ENCODE measurements around the gene CPNE1.

CPNE1 gene

DNA sequence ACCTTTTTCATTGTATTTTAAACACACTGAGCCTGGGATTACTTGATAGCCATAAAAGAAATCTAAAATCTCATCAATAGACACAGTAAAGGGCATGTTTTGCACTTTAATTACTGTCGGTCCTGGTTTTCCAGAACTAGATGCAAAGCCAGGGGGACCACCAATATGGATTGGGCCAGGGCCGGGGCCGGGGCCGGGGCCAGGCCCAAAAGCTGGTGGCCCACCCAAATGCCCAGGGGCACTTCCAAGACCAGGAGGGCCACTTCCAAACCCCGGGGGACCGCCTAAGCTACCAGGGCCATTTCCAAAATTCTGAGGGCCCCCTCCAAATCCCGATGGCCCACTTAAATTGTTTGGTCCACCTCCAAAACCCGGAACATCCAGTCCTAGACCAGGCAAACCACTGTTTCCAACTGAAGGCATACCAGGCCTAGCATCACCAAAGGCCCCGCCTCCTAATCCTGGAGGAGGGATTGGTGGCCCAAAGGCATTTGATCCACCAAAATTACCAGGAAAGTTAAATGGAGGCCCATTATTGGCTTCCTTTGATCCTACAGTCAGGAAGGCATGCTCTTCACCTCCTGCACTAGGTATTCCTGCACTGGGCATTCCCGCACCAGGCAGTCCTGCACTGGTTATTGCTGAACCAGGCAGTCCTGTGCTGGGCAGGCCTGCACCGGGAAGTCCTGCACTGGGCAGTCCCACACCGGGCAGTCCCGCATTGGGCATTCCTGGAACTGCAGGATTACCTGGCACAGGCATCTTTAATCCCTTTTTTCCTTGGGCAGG is 11.9 kb downstream of the CPNE1 start:
- no peak for DNase-seq

DNA sequence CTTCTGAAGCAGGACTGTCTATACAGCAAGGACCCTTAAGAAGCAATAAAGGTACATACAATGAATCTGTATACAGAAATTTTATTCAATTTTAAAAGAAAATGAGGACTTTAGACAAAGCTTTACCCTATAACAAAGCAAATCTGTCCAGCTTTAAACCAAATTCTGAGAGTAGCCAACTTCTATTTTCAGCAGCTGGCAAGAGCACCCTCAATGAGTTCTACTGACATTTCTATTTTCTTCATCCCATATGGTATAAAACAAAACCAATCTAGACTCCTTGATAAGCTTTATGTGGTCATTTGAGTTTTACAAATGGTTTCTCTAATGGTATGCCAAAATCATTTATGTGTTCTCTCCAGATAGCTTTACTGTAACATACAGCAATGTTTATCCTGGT is 12.7 kb downstream of the CPNE1 start:
- no peak for DNase-seq

DNA sequence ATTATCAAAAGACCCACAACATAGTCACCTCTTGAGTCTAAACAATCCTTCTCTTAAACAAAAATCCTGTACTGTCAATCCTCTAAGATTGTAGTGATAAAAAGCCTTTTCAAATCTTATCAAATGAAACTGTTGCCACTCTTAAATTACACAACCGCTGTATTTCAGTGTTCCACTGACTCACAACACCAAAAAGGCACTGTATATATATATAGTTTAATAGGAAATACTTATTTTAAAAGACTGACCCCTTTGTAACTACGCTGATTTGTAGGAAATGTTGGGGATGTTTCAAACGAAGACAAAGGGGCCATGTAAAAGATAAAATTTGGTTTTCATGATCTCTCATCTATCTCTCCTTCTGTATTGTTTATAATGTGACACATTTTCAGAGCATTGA is 14.1 kb downstream of the CPNE1 start:
- DNase-seq = no peak

DNA sequence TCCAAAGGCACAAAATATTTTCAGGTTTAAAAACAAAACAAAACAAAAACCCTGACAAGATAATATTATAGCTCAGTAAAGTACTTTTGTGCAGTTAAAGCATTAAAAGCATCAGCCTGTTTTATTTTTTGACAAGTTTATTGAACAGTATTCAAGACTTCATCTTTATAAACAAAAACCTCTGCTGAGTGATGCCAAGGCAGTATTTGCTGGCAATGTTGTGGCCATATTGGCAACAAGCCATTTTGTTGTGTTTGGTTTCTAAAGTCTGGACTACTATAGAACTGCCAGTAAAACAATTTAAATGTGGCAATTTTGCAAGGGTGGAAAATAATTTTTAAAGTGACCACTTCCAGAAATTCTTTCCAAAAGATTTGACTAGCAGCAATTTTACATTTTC is 15.9 kb downstream of the CPNE1 start:
- no peak for DNase-seq

DNA sequence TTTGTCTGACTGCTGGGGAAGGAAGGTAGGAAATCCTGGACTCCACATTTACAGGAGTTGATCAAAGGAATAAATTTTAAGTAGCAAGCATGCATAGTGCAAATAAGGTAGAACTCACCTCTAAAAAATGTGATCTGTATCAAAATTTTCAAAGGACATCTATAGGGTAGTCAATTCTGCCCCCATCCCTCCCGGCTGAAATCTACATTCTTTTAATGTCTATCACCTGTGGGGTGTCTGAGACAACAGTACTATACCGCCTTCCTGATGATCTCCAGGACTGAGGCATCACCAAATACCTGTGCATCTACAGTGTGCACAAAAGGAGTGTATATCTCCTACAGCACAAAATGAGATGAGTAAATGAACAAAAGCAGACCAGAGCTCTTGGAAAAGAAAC is 19.9 kb downstream of the CPNE1 start:
- DNase-seq = no peak

DNA sequence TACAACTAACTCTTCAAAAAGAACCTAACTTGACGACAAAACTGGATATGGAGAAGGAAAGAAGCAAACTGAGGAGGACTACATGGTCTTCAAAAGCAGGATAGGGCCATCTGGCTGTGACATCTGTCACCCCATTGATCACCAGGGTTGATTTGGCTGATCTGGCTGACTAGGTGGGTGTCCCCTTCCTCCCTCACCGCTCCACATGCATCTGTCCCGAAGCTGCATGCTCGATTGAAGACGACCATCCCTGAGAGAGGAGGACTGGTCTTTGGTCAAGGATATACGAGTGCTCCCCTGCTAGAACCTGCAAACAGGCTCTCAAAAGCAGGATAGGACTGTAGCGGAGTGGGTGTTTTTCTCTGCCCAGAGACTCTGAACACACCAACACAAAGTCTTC is 21.7 kb downstream of the CPNE1 start:
- DNase-seq = no peak

DNA sequence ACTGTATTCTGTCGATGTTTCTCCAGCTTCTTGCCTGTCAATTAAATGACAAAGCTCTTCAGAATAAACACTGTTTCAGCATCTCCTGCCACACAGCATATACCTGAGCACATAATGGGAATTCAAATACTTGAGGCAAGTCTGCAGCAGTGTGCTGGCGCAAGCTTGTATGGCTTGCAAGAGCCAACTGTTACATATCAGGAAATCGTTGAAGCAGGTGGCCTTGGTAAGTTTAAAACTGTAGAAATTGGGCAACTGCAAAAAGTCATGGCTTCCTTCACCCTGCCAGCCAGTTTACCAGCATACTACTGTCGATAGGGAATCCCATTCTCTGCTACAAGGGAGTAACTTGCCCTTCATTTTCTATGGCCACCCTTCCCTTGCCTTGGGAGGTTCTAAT is 23.0 kb downstream of the CPNE1 start:
- DNase-seq = no peak

DNA sequence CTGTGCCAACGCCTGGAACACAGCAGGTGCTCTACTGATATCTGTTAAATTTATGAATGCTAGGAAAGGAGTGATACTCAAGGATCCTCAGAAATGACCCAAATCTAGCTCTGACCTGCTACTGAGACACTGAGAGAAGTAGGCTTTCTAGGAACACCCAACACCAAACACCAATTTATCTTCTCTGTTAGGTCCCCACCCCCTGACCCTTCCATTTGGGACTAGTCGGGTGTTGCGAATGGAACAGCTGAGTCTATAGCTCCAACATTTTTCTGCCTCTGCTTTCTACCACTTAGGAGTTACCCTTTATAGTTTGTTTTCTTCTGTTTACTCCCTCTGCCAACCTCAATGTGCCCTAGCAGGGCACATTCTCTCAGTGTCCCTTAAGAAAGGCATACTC is 24.0 kb downstream of the CPNE1 start:
- no peak for DNase-seq

DNA sequence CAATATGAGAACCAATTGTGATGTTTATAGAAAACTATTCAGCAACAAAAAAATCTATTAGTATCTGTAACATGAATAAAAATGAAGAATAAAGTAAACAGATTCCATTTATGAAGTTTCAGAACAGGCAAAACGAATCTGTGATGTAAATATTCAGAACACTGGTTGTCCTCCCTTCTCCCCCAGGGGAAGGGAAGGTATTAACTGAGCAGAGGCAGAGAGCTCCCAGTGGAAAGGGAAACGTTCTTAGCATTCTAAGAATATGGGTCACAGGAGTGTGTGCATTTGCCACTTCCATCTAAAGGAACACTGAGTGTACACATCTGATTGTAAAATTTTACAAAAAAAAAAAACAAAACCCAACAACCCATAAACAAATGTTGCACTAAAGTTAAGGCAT is 25.9 kb downstream of the CPNE1 start:
- DNase-seq = no peak

DNA sequence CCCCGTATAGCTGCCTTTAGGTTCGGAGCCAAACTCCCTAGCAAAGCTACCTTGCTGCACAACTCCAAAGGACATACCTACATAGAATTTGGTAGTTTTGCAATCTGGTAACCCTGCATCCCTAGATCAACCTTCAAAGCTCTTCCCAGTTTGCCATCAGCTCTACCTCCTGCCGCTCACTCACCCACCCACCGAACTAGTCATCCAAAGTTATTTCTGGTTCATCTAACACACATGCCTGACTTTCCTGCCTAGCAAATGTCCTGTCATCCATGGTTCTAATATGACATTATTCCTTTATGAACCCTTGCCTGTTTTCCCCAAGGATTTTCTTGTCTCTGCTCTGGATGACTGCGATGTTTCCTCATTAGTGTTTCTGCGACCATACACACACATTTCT is 27.4 kb downstream of the CPNE1 start:
- no peak for DNase-seq

DNA sequence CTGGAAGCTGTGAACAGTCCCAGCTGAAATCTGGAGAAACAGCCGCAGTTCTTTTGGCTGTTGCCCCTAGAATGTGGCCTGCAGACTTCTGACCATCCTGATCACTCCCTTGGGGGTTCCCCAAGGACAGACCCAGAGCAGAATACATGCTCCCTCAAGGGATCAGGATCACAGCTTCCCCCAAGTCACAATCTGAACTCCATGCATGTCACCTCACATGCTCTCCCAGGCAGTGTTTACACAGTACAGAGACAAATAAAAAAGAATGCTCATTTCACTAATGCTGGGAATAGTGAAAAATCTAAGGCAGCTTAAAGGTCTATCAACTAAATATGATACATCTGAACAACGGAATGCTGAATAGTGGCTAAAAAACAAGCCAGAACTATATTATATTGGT is 28.6 kb downstream of the CPNE1 start:
- DNase-seq = no peak

DNA sequence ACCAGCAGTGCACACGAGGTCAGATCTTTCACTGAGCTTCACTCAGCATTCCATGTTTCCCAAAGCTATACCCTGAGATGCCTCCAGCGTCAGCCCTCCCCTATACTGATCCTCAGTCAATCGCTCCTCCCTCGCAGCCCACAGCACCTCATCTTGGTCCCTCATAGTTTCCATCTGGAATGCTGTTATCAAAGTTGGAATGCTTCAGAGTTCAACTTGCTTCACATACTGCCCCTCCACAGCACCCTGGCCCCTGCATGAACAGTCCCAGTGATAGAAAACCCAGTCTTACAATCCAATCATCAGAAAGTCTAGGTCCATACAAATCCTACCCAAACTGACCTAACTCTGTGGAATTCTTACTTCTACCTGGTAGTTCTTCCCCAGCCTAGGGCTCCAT is 29.0 kb downstream of the CPNE1 start:
- no peak for DNase-seq

DNA sequence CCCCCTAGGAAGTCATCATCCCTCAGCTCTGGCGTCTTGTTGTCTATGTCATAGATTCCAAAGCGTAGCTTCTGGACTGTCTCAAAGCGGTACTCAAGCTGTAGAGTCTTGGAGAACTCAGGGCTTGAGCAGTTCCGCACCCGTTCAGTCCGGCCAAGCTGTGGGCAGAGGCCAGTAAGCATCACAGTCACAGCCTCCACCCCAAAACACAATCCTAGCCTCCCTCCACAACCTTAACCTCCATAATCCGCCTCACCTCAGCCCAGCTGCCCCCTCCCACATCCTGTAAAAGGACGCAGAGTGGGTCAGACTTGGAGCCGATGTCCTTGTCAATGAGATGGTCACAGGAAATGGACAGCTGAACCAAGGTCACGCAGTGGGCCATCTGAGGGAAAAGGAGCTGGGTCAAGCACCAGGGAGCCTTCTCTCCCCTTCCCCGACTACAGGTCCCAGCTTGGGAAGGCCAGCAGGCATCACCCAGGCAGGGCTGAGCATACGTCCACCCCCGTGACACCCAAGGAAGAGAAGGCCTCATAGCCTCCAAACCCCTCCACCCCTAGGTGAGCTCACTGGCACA is 32.1 kb downstream of the CPNE1 start:
- DNase-seq = no peak

DNA sequence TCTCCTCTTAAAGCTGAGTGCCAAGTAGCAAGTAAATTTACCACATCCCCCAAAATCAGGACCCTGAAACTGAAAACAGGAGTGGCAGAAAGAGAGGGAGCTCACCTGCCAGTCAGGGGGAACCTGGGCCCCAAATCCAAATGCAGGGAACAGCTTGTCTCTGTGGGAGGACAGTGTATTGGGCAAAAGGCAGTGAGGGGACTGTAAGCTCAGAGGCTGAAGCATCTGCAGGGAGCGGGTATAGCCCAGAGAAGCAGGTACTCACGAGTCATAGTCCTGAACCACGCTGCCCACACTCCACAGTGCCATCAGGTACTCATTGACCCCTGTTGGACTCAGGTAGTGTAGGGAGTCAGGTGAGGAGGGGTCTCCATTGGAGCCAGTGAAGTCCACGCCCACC is 34.1 kb downstream of the CPNE1 start:
- no peak for DNase-seq

DNA sequence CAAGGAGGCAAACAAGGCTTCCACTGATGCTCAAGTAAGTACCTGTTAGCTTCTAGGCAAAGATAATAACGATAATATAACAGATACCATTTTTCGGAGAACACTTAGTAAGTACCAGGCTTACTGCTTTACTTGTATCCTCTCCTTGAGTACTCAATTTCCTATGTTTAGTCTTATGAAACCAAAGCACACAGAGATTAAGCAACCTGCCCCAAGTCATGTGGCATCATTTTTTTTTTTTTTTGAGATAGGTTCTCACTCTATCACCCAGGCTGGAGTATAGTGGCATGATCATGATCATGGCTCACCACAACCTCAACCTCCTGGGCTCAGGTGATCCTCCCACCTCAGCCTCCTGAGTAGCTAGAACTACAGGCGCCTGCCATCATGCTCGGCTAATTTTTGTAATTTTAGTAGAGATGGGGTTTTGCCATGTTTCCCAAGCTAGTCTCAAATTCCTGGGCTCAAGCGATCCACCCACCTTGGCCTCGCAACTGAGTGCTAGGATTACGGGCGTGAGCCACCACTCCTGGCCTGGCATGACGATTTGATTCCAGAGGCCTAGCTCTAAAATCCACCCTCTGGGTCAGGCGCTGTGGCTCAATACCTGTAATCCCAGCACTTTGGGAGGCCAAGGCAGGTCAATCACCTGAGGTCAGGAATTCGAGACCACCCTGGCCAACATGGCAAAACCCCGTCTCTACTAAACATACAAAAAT is 35.1 kb downstream of the CPNE1 start:
- no peak for DNase-seq

DNA sequence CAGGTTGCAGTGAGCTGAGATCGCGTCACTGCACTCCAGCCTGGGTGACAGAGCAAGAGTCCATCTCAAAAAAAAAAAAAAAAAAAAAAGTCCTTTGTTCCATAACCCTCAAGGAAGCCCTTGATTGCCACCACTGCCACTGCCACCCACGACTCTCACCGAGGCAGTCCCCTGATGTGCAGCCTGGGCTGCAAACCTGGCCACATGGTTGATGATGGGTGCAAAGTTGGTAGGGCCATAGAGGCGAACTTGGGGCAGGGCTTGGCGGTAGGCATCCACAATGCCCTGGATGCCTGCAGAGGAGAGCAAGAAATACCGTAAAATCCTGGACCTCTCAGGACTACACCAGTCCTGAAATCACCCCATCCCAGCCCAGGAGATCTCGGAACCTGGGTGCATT is 37.6 kb downstream of the CPNE1 start:
- DNase-seq = no peak

DNA sequence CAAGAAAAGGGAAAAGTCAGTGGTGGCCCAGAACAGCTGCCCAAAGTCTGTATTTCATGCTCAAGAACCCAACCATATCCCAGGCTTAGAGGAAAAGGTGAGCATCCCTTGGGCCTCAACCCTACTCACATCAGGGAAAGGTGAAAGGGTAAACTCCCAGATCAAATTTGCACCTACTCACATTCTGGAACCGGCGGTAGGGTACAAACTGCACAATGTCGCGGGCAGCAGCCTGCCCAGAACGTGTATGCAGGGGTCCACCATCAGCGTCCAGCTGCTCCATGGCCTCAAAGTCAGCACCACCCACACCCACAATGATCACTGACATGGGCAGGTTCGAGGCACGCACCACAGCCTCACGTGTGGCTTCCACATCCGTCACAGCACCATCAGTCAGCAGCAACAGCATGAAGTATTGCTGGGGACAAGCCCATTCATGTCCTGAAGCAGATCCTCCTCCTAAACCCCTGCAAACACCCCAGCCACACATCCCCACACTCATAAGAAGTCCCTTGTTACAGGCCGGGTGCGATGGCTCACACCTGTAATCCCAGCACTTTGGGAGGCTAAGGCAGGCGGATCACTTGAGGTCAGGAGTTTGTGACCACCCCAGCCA is 38.2 kb downstream of the CPNE1 start:
- no peak for DNase-seq

DNA sequence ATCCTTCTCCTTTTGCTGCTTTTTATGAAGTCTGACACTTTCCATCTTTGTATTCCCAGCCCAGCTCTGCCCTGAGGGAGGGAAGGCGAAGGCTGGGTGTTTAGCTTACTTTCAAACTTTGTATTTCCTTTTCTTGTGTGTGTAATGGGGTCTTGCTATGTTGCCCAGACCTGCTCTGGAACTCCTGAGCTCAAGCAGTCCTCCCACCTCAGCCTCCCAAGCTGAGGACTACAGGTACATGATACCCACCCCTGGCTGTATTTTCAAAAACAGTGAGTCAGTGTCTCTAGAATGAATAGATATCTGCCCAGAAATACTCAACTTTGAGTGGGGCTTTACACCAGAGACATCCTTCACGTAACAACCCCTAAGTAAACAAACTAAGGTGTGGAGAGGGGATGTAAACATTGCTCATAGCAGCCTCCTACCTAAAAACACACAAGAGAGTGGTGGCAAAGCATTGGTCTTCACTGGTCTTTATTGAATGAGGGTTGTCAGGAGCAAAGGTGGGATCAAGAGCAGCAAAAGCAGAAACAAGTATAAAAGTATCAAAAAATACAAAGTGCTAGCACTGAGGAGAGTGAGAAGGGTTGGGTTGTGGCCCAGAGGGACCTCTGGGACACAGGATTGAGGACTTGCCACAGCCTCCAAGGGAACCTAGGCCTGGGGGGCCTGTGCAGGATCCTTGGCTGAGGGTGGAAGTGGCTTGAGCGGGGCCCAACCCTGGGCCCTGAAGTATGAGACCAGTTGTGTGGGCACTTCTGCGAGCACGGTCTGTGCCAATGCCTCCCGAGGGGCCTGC is 38.9 kb downstream of the CPNE1 start:
- DNase-seq = no peak

DNA sequence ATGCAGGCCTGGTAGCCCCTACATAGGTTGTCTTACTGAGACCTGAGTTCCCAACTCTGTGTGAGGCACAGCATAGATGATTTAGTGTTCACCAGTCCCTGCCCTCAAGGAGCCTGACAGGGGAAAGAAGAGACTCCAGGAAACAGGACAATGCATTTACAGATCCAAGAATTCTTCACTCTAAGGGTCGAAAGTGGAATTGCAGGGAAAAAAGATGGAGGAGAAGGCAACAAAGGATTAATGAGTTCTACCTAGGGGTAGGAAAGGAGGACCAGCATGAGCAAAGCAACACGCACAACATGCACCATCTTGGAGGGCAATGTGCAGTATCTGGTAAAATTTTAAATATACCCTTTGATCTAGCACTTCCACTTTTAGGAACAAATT is 43.1 kb downstream of the CPNE1 start:
- no peak for DNase-seq

DNA sequence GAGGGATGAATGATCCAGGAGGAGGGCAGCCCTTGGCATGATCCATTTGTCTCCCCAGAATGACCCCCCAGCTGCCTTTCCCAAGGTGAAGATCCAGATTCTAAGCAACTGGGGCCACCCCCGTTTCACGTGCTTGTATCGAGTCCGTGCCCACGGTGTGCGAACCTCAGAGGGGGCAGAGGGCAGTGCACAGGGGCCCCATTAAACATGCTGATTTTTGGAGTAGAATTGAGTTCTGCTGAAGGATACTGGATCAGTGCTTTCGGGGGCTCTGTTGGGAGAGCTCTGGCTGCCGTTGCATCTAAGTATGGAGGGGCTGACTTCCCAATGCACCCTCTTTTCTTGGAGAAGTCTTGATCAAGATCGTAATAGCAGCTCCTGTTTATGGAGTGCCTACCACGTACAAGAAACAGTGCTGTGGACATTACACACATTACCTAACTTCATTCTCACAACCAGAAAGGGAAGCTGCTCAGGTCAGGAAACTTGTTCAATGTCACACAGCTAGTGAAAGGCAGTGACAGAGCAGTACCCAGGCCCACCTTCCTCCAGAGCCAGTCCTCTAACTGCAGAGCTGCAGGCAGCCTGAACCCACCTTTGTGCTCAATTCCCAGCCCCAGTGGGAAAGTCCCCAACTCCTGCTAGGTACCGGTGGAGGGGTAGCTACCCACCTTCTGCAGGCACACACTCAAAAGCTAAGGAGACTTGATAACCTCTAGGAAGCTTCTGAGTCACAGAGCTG is 43.7 kb downstream of the CPNE1 start:
- no peak for DNase-seq

DNA sequence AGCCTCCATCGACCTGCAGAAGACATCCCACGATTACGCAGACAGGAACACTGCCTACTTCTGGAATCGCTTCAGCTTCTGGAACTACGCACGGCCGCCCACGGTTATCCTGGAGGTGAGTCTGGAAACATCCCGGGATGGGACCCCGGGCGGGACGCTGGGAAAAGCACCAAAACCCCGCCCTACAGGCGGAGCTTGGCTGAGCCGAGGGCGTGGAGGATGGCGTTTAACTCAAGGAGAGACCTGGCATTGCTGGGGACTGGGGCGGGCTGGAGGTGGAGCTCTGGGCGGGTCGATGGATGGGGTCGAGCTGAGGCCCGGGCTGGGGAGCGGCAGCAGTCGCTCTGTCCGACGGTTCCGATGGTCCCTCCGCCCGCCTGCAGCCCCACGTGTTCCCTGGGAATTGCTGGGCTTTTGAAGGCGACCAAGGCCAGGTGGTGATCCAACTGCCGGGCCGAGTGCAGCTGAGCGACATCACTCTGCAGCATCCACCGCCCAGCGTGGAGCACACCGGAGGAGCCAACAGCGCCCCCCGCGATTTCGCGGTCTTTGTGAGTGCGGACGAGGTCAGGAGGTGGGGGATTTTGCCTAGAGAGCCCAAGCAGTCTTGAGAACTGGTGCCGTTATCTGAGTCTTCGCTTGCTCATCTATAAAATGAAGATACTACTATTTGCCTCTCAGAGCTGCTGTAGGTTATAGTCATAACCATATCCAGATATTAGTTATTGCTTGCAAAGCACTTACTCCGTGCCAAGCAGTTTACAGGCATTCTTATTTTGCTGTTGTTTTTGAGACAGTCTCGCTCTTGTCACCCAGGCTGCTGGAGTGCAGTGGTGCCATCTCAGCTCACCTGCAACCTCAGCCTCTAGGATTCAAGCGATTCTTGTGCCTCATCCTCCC is 45.3 kb downstream of the CPNE1 start:
- DNase-seq = peak; percentile 87

Data from activated naive CD4-positive, alpha-beta T cell treated with Interleukin-2 at 50 U/mL for 16 hours (primary cell).